ENCODE measurements around the gene BMI1.

BMI1 gene

GRCh38 chr10:22285130-22285529 is 35.8 kb upstream of the BMI1 start:
- Histone ChIP-seq H2BK5ac (ENCODE audit: low read depth, low read length, poor library complexity) (no peak overlapping the region), H3K4me1 (ENCODE audit: control insufficient read depth in 1 of 2, insufficient read depth in 2 of 2, low read length in 2 of 2) (no peaks in the 10 kb centered on the region), H4K12ac (ENCODE audit: low read depth, low read length) (no peak overlapping the region), H3K4ac (ENCODE audit: low read depth, low read length) (no peak overlapping the region), H3K9me3 (ENCODE audit: insufficient read depth, low read depth, low read length) (no peaks in the 10 kb centered on the region), H3K79me1 (ENCODE audit: low read length) (no peaks in the 10 kb centered on the region), H3K79me2 (ENCODE audit: control insufficient read depth, insufficient read depth, low read length, poor library complexity) (no peaks in the 10 kb centered on the region), H2BK120ac (ENCODE audit: insufficient read depth, low read length, poor library complexity) (no peak overlapping the region), H4K8ac (ENCODE audit: low read depth, low read length) (no peak overlapping the region), H3K4me3 (ENCODE audit: low read depth, low read length) (no peak overlapping the region), H3K4me2 (ENCODE audit: low read length) (no peak overlapping the region), H3K18ac (ENCODE audit: low read length) (no peak overlapping the region), H4K91ac (ENCODE audit: low read depth, low read length) (no peak overlapping the region), H3K9ac (ENCODE audit: low read length) (no peak overlapping the region), H2AK5ac (ENCODE audit: low read length) (no peak overlapping the region), H2AFZ (ENCODE audit: insufficient read depth, low read length, poor library complexity) (no peak overlapping the region), H3K14ac (ENCODE audit: low read length) (no peak overlapping the region), H3K36me3 (ENCODE audit: control insufficient read depth in 1 of 2, insufficient read depth in 2 of 2, low read length in 2 of 2) (no peaks in the 10 kb centered on the region), H3K27me3 (ENCODE audit: insufficient read depth, low read length) (no peaks in the 10 kb centered on the region), H3K27ac (ENCODE audit: low read depth, low read length) (no peak overlapping the region), H2BK12ac (ENCODE audit: low read length) (no peak overlapping the region), H3K23ac (ENCODE audit: low read length) (peak overlapping the region; percentile 97)
- no CpG with 5 or more reads among the region's 3 CpGs for WGBS (ENCODE audit: extremely low coverage, insufficient coverage, insufficient read length)
- no peak for DNase-seq

DNA sequence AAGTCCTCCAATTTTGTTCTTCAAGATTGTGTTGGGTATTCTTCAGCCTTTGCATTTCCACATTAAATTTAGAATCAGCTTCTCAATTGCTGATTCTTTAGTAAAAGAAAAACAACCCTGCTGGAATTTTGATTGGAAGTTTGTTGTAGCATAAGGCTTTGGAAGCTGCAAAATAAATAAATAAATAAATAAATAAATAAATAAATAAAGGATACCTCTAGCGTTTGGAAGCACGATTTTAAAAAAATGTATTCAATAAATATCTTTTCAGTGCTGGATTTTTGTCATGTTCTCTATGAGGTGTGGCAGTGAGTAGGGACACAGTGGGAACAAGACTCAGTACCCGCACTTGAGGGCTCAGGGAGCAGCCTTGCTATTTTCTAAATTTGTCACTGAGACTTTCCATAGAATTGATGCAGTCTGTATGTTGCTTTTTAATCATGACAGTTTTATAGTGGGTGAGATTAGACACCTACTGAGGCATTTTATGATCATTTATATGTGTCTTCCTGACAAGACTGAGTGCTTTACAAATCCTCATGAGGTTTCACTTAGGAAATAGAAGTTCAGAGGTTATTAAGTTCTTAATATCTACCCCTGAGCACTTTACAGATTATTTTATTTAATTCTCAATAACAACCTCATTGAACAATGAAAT is 27.0 kb upstream of the BMI1 start:
- no peak overlapping the region for H4K8ac ChIP-seq (ENCODE audit: low read depth, low read length)
- no peak overlapping the region for H3K4ac ChIP-seq (ENCODE audit: low read depth, low read length)
- no peak for DNase-seq
- no peak overlapping the region for H2BK120ac ChIP-seq (ENCODE audit: insufficient read depth, low read length, poor library complexity)
- no peak overlapping the region for H4K91ac ChIP-seq (ENCODE audit: low read depth, low read length)
- no peaks in the 10 kb centered on the region for H3K79me2 ChIP-seq (ENCODE audit: control insufficient read depth, insufficient read depth, low read length, poor library complexity)
- H3K79me1 ChIP-seq (ENCODE audit: low read length), result no peaks in the 10 kb centered on the region
- no peak overlapping the region for H4K12ac ChIP-seq (ENCODE audit: low read depth, low read length)
- no peak overlapping the region for H3K14ac ChIP-seq (ENCODE audit: low read length)
- no peak overlapping the region for H2AK5ac ChIP-seq (ENCODE audit: low read length)
- no peak overlapping the region for H2BK12ac ChIP-seq (ENCODE audit: low read length)
- H2AFZ ChIP-seq (ENCODE audit: insufficient read depth, low read length, poor library complexity), result no peak overlapping the region
- H3K27ac ChIP-seq (ENCODE audit: low read depth, low read length), result no peak overlapping the region
- no peaks in the 10 kb centered on the region for H3K36me3 ChIP-seq (ENCODE audit: control insufficient read depth in 1 of 2, insufficient read depth in 2 of 2, low read length in 2 of 2)
- no peaks in the 10 kb centered on the region for H3K9me3 ChIP-seq (ENCODE audit: insufficient read depth, low read depth, low read length)
- no peak overlapping the region for H2BK5ac ChIP-seq (ENCODE audit: low read depth, low read length, poor library complexity)
- H3K4me1 ChIP-seq (ENCODE audit: control insufficient read depth in 1 of 2, insufficient read depth in 2 of 2, low read length in 2 of 2), result no peaks in the 10 kb centered on the region
- no peak overlapping the region for H3K4me3 ChIP-seq (ENCODE audit: low read depth, low read length)
- no peak overlapping the region for H3K4me2 ChIP-seq (ENCODE audit: low read length)
- no CpG with 5 or more reads among the region's 3 CpGs for WGBS (ENCODE audit: extremely low coverage, insufficient coverage, insufficient read length)
- H3K18ac ChIP-seq (ENCODE audit: low read length), result no peak overlapping the region
- no peak overlapping the region for H3K9ac ChIP-seq (ENCODE audit: low read length)
- no peaks in the 10 kb centered on the region for H3K27me3 ChIP-seq (ENCODE audit: insufficient read depth, low read length)
- no peak overlapping the region for H3K23ac ChIP-seq (ENCODE audit: low read length)

DNA sequence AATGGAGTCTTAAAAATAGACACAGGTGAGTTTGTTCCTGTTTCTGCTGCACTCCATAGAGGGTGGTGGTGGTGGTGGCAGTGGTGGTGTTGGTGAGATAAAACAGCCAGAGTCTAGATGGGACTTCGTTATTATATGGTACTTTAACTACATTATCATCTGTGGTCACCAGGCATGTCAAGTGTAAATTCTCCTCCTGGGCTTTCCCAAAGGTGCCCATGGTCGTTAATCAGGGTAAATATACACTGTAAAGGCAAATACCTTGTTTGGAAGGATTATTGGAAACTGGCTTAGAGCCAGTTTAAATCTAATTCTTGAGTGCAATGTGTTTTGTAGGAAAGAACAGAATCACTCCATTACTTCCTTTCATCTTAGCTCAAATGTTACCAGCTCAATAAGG is 26.2 kb upstream of the BMI1 start:
- no peak for DNase-seq
- no peak overlapping the region for H2AK5ac ChIP-seq (ENCODE audit: low read length)
- no peak overlapping the region for H3K27ac ChIP-seq (ENCODE audit: low read depth, low read length)
- no peak overlapping the region for H4K12ac ChIP-seq (ENCODE audit: low read depth, low read length)
- no peak overlapping the region for H3K4me2 ChIP-seq (ENCODE audit: low read length)
- H3K36me3 ChIP-seq (ENCODE audit: control insufficient read depth in 1 of 2, insufficient read depth in 2 of 2, low read length in 2 of 2), result no peaks in the 10 kb centered on the region
- H4K8ac ChIP-seq (ENCODE audit: low read depth, low read length), result no peak overlapping the region
- no peaks in the 10 kb centered on the region for H3K27me3 ChIP-seq (ENCODE audit: insufficient read depth, low read length)
- H2AFZ ChIP-seq (ENCODE audit: insufficient read depth, low read length, poor library complexity), result no peak overlapping the region
- no peak overlapping the region for H3K9ac ChIP-seq (ENCODE audit: low read length)
- H3K79me1 ChIP-seq (ENCODE audit: low read length), result no peaks in the 10 kb centered on the region
- no peak overlapping the region for H2BK5ac ChIP-seq (ENCODE audit: low read depth, low read length, poor library complexity)
- H3K18ac ChIP-seq (ENCODE audit: low read length), result no peak overlapping the region
- H2BK12ac ChIP-seq (ENCODE audit: low read length), result no peak overlapping the region
- no peaks in the 10 kb centered on the region for H3K4me1 ChIP-seq (ENCODE audit: control insufficient read depth in 1 of 2, insufficient read depth in 2 of 2, low read length in 2 of 2)
- H3K4me3 ChIP-seq (ENCODE audit: low read depth, low read length), result no peak overlapping the region
- H3K4ac ChIP-seq (ENCODE audit: low read depth, low read length), result no peak overlapping the region
- H2BK120ac ChIP-seq (ENCODE audit: insufficient read depth, low read length, poor library complexity), result no peak overlapping the region
- H3K79me2 ChIP-seq (ENCODE audit: control insufficient read depth, insufficient read depth, low read length, poor library complexity), result no peaks in the 10 kb centered on the region
- H3K14ac ChIP-seq (ENCODE audit: low read length), result no peak overlapping the region
- WGBS (ENCODE audit: extremely low coverage, insufficient coverage, insufficient read length), result no CpG with 5 or more reads among the region's 2 CpGs
- no peaks in the 10 kb centered on the region for H3K9me3 ChIP-seq (ENCODE audit: insufficient read depth, low read depth, low read length)
- H4K91ac ChIP-seq (ENCODE audit: low read depth, low read length), result no peak overlapping the region
- H3K23ac ChIP-seq (ENCODE audit: low read length), result no peak overlapping the region

DNA sequence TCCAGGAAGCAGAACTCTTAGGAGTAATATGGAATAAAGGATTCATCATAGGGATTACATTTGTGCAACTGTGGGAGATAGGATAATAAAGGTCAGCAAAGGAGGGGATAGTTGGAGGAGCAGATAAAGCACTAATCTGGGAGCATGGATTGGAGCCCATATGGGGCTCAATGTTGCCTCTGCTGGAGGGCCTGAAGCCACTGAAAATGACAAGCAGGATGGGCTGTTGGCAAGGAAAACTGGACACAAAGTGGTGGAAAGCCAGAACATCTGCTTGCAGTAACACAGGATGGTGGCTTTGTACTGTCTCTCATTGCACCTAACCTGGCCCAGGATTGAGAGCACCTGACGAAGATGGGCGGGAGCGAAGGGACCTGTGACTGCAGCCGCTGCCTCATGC is 19.7 kb upstream of the BMI1 start:
- no peak overlapping the region for H2AFZ ChIP-seq (ENCODE audit: insufficient read depth, low read length, poor library complexity)
- no peak overlapping the region for H4K8ac ChIP-seq (ENCODE audit: low read depth, low read length)
- H3K4ac ChIP-seq (ENCODE audit: low read depth, low read length), result no peak overlapping the region
- no peak overlapping the region for H3K9ac ChIP-seq (ENCODE audit: low read length)
- WGBS (ENCODE audit: extremely low coverage, insufficient coverage, insufficient read length), result no CpG with 5 or more reads among the region's 4 CpGs
- H3K9me3 ChIP-seq (ENCODE audit: insufficient read depth, low read depth, low read length), result no peaks in the 10 kb centered on the region
- H2BK5ac ChIP-seq (ENCODE audit: low read depth, low read length, poor library complexity), result no peak overlapping the region
- H4K12ac ChIP-seq (ENCODE audit: low read depth, low read length), result no peak overlapping the region
- no peak overlapping the region for H3K18ac ChIP-seq (ENCODE audit: low read length)
- H3K4me2 ChIP-seq (ENCODE audit: low read length), result no peak overlapping the region
- H3K23ac ChIP-seq (ENCODE audit: low read length), result no peak overlapping the region
- H2BK120ac ChIP-seq (ENCODE audit: insufficient read depth, low read length, poor library complexity), result no peak overlapping the region
- H2BK12ac ChIP-seq (ENCODE audit: low read length), result no peak overlapping the region
- H3K4me1 ChIP-seq (ENCODE audit: control insufficient read depth in 1 of 2, insufficient read depth in 2 of 2, low read length in 2 of 2), result no peaks in the 10 kb centered on the region
- H3K27me3 ChIP-seq (ENCODE audit: insufficient read depth, low read length), result no peaks in the 10 kb centered on the region
- H3K36me3 ChIP-seq (ENCODE audit: control insufficient read depth in 1 of 2, insufficient read depth in 2 of 2, low read length in 2 of 2), result no peaks in the 10 kb centered on the region
- H2AK5ac ChIP-seq (ENCODE audit: low read length), result no peak overlapping the region
- no peak overlapping the region for H3K27ac ChIP-seq (ENCODE audit: low read depth, low read length)
- H4K91ac ChIP-seq (ENCODE audit: low read depth, low read length), result no peak overlapping the region
- DNase-seq, result no peak
- H3K14ac ChIP-seq (ENCODE audit: low read length), result no peak overlapping the region
- H3K4me3 ChIP-seq (ENCODE audit: low read depth, low read length), result no peak overlapping the region
- H3K79me1 ChIP-seq (ENCODE audit: low read length), result no peaks in the 10 kb centered on the region
- H3K79me2 ChIP-seq (ENCODE audit: control insufficient read depth, insufficient read depth, low read length, poor library complexity), result no peaks in the 10 kb centered on the region
